ENCODE measurements around the gene ADPGK.

GRCh38 chr15:72809329-72809728 is 25.8 kb upstream of the ADPGK start:
- no peak for TF ChIP-seq CTCF (IDR thresholded peaks at IDR 0.05; ENCODE audit: low read length)
- TF ChIP-seq EZH2 (optimal IDR thresholded peaks at IDR 0.05; ENCODE audit: low read depth, low read length), result no peak

Measured in MM.1S (cell line).